G401.6 (cell line): ENCODE results near the gene FANCM.
"Not testable (repeated sequence)": the region's sequence is repeated elsewhere in the genome, so short reads cannot be mapped to it uniquely, and the experiment has no call there.

Experiments used
- FAIRE-seq: peaks from 2 replicates; lab custom pipeline; 2012; peaks lifted over from hg19 to GRCh38; lab: Jason Lieb, UNC

The FANCM gene

GRCh38 chr14:45135659-45136395 is at the start of gene FANCM:
Gene FANCM, plus strand, starts transcription at chr14:45135930. Its CDS starts 102 bp downstream, at chr14:45136032.
- FAIRE-seq, result peak; percentile 99

- FAIRE-seq, result no peak
Observed at GRCh38 chr14:45089813-45090212, 45.9 kb upstream of the FANCM start.

GRCh38 chr14:45091710-45092109 is 44.0 kb upstream of the FANCM start:
- no peak for FAIRE-seq

GRCh38 chr14:45094275-45094674 is 41.5 kb upstream of the FANCM start:
- FAIRE-seq, result no peak

GRCh38 chr14:45095143-45095542 is 40.6 kb upstream of the FANCM start:
- no peak for FAIRE-seq

GRCh38 chr14:45096218-45096617 is 39.5 kb upstream of the FANCM start:
- peak; percentile 19 for FAIRE-seq

DNA sequence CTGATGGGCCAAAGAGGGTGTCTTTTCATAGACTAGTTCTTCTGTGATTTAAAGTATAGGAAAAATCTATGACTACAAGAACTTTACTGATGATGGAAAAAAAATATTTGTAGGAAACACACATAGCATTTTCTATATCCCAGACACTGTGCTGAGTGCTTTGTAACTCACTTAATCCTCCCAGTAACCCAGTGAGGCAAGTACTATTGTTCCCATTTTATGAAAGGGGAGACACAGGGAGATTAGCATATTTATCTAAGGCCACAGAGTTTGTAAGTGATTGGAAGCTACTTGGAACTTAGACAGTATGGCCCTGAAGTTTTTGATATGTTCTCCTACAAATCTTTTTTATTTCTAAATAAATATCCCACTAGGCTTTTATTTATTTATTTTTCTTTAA is 31.9 kb upstream of the FANCM start:
- no peak for FAIRE-seq

GRCh38 chr14:45104561-45104960 is 31.2 kb upstream of the FANCM start:
- FAIRE-seq, result no peak

DNA sequence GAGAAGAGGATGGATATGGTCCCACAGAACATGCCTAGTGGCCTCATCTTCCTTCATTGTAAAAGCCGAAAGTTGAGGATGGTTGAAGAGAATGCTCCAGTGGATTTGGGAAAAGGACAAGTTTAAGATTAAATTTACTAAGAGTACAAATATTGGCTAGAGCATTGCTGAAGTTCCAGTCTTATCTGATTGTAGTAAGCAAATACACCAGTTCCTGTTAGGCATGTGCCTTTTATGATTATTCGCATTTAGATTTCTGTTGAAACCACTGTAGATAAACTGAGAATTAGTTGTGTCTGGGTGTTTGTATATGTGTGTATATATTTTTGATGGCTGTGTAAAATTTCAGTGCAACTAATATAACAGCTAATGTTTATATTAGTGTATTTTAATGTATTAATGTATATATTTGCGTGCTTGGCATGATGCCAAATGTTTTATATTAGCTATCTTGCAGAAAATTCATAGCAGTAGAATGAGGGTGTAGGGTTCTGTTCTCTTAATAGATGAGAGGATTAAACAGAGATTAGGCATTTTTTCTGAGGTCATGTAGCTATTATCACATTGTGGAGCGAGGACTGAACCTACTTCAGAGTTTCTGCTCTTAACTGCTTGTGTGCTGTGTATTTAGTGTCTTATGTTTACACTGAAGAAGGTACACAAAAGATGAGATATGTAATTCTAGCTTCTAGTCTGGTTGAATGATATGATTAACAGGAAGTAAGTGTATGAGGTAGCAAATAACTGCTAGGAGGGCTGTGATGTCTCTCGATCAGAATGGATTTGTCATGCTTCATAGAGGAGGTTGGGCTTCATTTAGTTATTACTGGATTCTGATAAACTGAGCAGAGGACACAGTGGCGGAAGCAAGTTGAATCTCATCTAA is 22.6 kb upstream of the FANCM start:
- FAIRE-seq, result no peak

DNA sequence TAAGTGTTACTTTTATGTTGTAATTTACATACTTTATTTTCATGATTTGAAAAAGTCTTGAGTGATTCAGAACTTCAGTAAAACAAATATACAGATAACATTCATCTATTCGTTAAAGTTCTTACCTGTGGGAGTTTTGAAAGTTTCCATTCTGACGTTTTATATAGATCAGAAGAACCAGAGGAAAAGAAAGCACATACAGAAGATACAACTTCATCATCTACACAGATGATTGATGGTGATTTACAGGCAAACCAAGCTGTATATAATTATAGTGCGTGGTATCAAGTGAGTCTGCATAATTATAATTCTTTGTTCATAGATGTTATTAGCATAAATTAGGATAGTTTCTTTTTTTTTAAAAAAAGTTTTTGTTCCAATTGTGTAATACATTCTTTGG is 21.4 kb upstream of the FANCM start:
- FAIRE-seq, result peak; percentile 82

GRCh38 chr14:45118594-45118993 is 17.1 kb upstream of the FANCM start:
- FAIRE-seq, result no peak

- FAIRE-seq, result no peak
Observed at GRCh38 chr14:45120096-45120495, 15.6 kb upstream of the FANCM start.

DNA sequence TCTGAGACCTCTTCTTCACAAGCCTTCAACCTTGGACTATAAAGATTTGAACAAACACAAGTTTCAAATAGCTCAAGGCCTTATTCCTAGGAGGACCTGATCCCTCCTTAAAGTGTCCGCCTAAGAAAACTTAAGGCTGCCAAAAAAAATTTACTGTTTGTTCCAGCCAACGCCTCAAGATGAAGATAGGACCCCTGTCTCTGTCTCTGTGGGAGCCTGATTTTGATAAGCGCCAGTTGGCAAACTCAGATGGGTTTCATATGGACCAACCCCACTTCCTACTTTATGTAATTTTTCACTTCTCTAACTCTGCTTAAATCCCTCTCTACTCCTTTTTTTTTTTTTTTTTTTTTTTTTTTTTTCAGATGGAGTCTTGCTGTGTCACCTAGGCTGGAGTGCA is 12.5 kb upstream of the FANCM start:
- FAIRE-seq, result no peak

DNA sequence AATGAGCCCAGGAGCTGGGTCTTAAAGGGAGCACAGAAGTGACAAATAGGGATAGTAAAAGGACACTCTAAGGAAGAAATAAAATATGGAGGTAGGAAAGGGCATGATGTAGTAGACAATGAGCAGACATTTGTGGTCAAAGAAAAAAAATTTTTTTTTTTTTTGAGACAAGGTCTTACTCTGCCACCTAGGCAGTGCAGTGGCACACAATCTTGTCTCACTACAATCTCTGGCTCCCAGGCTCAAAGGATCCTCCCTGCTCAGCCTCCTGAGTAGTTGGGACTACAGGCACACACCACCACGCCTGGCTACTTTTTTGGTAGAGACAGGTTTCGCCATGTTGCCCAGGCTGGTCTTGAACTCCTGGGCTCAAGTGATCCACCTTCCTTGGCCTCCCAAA is 10.0 kb upstream of the FANCM start:
- no peak for FAIRE-seq

GRCh38 chr14:45128963-45129629 is 6.6 kb upstream of the FANCM start:
- FAIRE-seq, result no peak

GRCh38 chr14:45133683-45134050 is 2.1 kb upstream of the FANCM start:
- no peak for FAIRE-seq

GRCh38 chr14:45134051-45134958 is 1.4 kb upstream of the FANCM start, which contains the start of gene FKBP3:
Gene FKBP3, minus strand, starts transcription at chr14:45134481. Its CDS starts 25 bp downstream, at chr14:45134456.
- FAIRE-seq, result peak; percentile 99

DNA sequence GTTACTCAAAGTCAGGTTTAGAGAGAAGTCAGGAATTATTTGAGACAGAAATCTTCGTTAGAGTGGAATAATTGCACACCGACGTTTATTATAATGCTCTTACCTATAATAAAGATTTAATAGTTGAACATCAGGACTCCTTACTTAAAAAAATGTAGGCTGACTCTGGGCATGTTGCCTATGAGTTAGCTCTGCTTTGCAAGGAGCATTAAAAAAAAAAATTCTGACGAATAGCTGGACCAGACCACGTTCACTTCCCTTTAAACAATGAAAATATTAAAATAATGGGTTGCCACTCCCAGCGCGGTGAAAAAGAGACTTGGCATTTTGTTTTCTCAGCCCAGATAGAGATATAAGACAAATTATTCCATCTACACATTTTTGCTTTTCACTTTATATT is 574 bp upstream of the FANCM start:
- no peak for FAIRE-seq

DNA sequence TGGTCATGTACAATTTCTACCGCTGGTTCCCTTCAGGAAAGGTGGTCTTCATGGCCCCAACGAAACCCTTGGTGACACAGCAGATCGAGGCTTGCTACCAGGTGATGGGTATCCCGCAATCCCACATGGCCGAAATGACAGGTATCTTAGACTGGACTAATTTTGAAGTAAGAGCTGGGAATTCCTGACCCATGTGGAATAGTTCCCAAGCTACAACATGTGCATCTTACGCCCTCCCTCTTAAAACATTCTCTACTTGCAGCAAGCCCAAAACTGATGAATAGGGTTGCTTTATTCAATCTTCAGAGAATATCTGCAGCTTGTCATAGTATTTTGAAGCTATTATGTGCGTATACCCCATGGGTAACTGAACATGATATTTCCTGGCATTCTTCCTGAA is 669 bp downstream of the FANCM start:
- no peak for FAIRE-seq

DNA sequence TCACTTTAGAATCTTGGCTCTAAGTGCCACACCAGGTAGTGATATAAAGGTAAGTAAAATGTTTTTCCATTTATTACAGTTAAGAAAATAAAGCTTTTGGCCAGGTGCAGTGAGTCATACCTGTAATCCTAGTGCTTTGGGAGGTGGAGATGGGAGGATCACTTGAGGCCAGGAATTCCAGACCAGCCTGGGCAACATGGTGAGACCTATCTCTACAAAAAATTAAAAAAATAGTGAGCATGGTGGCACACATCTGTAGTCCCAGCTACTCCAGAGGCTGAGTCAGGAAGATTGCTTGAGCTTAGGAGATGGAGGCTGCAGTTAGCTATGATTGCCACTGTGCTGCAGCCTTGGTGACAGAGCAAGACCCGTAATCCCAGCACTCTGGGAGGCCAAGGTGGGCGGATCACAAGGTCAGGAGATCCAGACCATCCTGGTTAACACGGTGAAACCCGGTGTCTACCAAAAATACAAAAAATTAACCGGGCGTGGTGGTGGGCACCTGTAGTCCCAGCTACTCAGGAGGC is 5.0 kb downstream of the FANCM start:
- no peak for FAIRE-seq

DNA sequence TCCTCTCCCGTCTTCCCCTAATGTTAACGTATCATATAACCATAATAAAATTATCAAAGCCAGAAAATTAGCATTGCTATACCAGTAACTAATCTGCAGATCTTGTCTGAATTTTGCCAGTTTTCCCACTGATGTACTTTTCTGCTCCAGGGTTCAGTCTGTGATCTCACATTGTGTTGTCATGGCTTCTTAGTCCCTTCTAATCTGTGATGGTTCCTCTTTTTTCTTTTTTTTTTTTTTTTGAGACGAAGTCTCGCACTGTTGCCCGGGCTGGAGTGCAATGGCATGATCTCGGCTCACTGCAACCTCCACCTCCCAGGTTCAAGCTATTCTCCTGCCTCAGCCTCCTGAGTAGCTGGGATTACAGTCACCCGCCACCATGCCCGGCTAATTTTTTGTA is 6.4 kb downstream of the FANCM start:
- not testable (repeated sequence) for FAIRE-seq

DNA sequence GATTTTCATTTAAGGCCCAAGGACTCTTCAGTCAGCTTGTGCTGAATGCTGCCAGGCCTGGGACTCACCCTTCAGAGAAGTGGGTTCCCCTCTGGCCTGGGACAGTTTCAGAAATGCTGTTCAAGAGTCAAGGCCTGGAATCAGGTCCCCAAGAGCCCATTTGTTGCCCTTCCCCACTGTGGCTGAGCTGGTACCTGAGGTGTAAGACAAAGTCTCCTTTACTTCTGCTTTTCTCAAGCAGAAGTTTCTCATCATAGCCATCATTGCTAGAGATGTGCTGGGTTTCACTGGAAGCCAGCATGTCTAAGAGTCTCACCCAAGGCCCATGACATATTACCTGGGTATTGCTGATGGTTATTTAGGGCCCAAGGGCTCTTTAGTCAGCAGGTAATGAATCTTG is 8.9 kb downstream of the FANCM start:
- FAIRE-seq, result no peak
